CD4-positive, alpha-beta T cell (primary cell): ENCODE data around the gene TPM3. TPM values are rescaled to one million over a fixed set of nuclear protein-coding genes. Genes with fewer than 3 reads are reported as not detected.

Source experiments
- ATAC-seq: fragments of 200-7000 bp; cut with Tn5 transposase; one replicate; pipeline ENCODE4 v1.10.0; 2022; ENCODE audit warnings: mild to moderate bottlenecking; ENCODE audit not compliant: poor library complexity
- CTCF ChIA-PET: fragments of 350-600 bp; sonication (Branson Sonifier 250); formaldehyde crosslinking; loops from one replicate; lab custom pipeline; 2021; ENCODE audit warnings: antibody characterized with exemption, inconsistent platforms; lab: Charles Lee
- POLR2A ChIA-PET: fragments of 350-600 bp; sonication (Branson Sonifier 250); formaldehyde crosslinking; loops from one replicate; lab custom pipeline; 2021; ENCODE audit warnings: antibody characterized with exemption, inconsistent platforms; lab: Charles Lee
- DNase-seq, 14 experiments: peaks; one replicate each; pipeline ENCODE4 v3.0.0-alpha.2; 2013 to 2020; ENCODE audit warnings: mixed read lengths in 2 of 14
- H3K27ac ChIP-seq, 2 donors: one replicate each; pipeline versions ENCODE4 v1.5.1 to v1.7.0; 2013; ENCODE audit warnings: low read length in 2 of 2, low read depth in 1 of 2, mild to moderate bottlenecking in 1 of 2
- H3K27me3 ChIP-seq, 2 experiments: 1 replicate in 1 of 2; 2 replicates in 1 of 2; pipeline versions ENCODE4 v1.6.1 to v1.7.0; 2013; ENCODE audit warnings: low read length in 2 of 2, control low read depth in 1 of 2, mild to moderate bottlenecking in 1 of 2, moderate library complexity in 1 of 2; ENCODE audit not compliant: insufficient read depth in 2 of 2, control insufficient read depth in 1 of 2
- H3K36me3 ChIP-seq: one replicate; pipeline ENCODE4 v1.6.1; 2013; ENCODE audit warnings: low read length, control low read depth; ENCODE audit not compliant: insufficient read depth
- H3K4me1 ChIP-seq: one replicate; pipeline ENCODE4 v1.6.1; 2013; ENCODE audit warnings: low read length, control low read depth; ENCODE audit not compliant: insufficient read depth
- H3K4me3 ChIP-seq: one replicate; pipeline ENCODE4 v1.5.1; 2013; ENCODE audit warnings: mild to moderate bottlenecking, low read length, moderate library complexity
- H3K9me3 ChIP-seq, 2 experiments: 1 replicate in 1 of 2; 2 replicates in 1 of 2; pipeline versions ENCODE4 v1.6.1 to v1.7.0; 2013; ENCODE audit warnings: low read length in 2 of 2, mild to moderate bottlenecking in 2 of 2, control low read depth in 1 of 2, moderate library complexity in 1 of 2; ENCODE audit not compliant: control insufficient read depth in 1 of 2, insufficient read depth in 1 of 2
- H3K27ac Mint-ChIP-seq: one replicate; pipeline ENCODE4 v1.8.0; 2020; ENCODE audit warnings: mixed read lengths
- H3K27me3 Mint-ChIP-seq: one replicate; pipeline ENCODE4 v1.8.0; 2021; ENCODE audit warnings: mixed read lengths
- H3K36me3 Mint-ChIP-seq: one replicate; pipeline ENCODE4 v1.8.0; 2021; ENCODE audit warnings: low read depth, mixed read lengths
- H3K4me1 Mint-ChIP-seq: one replicate; pipeline ENCODE4 v1.8.0; 2021; ENCODE audit warnings: low read depth, mixed read lengths
- H3K4me3 Mint-ChIP-seq: one replicate; pipeline ENCODE4 v1.8.0; 2020; ENCODE audit warnings: mild to moderate bottlenecking, mixed read lengths
- H3K9me3 Mint-ChIP-seq: one replicate; pipeline ENCODE4 v1.8.0; 2020; ENCODE audit warnings: mixed read lengths
- intact Hi-C, 2 experiments: fragments of 100-400 bp; cut with DNase I in 1 of 2; cut with micrococcal nuclease in 1 of 2; formaldehyde crosslinking; loops; one replicate each; pipeline versions ENCODE4 v1.15.1 to v1.9.0; 2023 to 2025; cut with DNase I, micrococcal nuclease
- total RNA-seq, 174 experiments: library from RNA in 2 of 174; stranded (reverse) in 2 of 174; gene quantifications; one replicate each; pipeline ENCODE4 v1.2.3 and lab custom pipeline; 2021 to 2026
- TF ChIP-seq, protein P1 (sequence below): fragments of 200-600 bp; IDR thresholded peaks from one replicate; pipeline ENCODE4 v1.8.0; 2022; ENCODE audit warnings: antibody characterized with exemption, mild to moderate bottlenecking

Gene TPM3
- total RNA-seq, 2 experiments from 2014 or later, result 345 to 357 TPM

DNA sequence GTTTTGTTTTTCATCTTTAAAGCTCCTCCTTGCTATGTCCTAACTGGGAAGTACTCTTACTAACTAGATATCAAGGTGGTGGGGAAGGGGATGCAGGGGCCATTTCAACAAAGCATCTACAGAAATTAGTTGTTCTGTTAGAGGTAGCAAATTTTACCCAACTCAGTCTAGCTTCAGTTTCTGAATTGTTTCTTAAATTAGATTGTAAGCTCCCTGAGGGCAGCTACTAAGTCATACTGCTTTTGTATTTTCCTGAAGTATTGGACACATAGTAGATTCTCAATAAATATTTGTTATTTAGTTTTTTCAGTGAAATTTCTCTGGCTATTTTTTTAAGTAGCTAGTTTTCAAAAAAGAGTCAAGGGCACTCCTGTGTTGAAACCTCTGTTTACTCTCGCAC is 30.6 kb upstream of the TPM3 start:
- CTCF ChIA-PET, result no interaction called here
- intact Hi-C loops, result loop anchor here (5.0 to 10.0 kb wide), 5 partner anchors 65 to 495 kb away; partner anchors contain the start of genes ATP8B2 (in 1 of the 2), GATAD2B (in 1 of the 2), INTS3 (in 1 of the 2) and NUP210L (in 1 of the 2)
- DNase-seq (no peak), ATAC-seq (no peak)
- POLR2A ChIA-PET, result interaction anchor here (0.7 to 1.7 kb wide), 5 partner anchors 11 to 563 kb away, joined by 3 to 7 read pairs (median 3); no protein-coding TSS in a partner anchor
- H3K9me3 Mint-ChIP-seq, result no peaks in the 10 kb centered on the region
- no peaks in the 10 kb centered on the region for H3K27me3 Mint-ChIP-seq
- Histone ChIP-seq H3K4me3 (no peak overlapping the region), H3K9me3 (no peaks in the 10 kb centered on the region), H3K27me3 (no peaks in the 10 kb centered on the region), H3K4me1 (peaks cover 33% of the 10 kb centered on the region), H3K36me3 (peaks cover 45% of the 10 kb centered on the region), H3K27ac (peak overlapping the region in 1 of 2 donors; percentile 99)
- peaks cover 86% of the 10 kb centered on the region for H3K4me1 Mint-ChIP-seq
- peak overlapping the region; percentile 93 for H3K27ac Mint-ChIP-seq
- H3K36me3 Mint-ChIP-seq, result peaks cover 81% of the 10 kb centered on the region
- peak overlapping the region; percentile 91 for H3K4me3 Mint-ChIP-seq
- TF ChIP-seq, protein P1, sequence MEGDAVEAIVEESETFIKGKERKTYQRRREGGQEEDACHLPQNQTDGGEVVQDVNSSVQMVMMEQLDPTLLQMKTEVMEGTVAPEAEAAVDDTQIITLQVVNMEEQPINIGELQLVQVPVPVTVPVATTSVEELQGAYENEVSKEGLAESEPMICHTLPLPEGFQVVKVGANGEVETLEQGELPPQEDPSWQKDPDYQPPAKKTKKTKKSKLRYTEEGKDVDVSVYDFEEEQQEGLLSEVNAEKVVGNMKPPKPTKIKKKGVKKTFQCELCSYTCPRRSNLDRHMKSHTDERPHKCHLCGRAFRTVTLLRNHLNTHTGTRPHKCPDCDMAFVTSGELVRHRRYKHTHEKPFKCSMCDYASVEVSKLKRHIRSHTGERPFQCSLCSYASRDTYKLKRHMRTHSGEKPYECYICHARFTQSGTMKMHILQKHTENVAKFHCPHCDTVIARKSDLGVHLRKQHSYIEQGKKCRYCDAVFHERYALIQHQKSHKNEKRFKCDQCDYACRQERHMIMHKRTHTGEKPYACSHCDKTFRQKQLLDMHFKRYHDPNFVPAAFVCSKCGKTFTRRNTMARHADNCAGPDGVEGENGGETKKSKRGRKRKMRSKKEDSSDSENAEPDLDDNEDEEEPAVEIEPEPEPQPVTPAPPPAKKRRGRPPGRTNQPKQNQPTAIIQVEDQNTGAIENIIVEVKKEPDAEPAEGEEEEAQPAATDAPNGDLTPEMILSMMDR, result no peak

DNA sequence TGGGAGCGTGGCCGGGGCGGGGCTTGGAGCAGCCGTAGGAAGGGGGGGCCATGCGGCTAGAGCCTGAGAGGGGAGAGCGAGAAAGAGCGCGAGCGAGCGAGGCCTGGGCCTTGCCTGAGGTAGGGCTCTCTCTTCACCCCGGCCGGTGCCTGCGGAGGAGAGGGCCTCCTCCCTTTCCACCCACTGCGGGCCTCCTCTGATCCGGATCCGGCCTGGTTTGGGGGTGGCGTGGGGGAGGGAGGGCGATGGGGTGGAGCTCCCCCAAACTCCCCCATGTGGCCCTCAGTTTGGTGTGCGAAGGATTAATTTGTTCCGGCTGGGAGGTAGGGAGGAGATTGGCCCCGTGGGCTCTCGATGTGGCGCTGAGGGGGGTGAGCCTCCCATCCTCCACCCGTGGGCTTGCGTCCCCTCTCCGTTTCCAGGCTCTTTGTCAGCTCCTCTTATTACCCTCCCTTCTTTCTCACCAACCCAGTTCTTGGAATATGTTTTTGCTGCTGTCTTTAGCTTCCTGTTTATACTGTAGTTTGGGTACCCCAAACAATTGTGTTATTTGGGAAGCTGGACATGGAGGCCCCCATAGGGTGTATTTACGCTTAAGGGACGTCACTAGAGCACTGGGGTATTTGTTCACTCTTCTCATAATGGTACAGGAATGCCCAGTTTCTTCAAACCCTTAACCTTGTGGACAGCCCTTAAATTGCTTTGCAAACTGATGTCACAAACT is 29.5 kb upstream of the TPM3 start:
- POLR2A ChIA-PET, result interaction anchor here (0.7 to 2.9 kb wide), 13 partner anchors 9 to 244 kb away, joined by 3 to 34 read pairs (median 7); partner anchors contain the start of genes JTB and RPS27

DNA sequence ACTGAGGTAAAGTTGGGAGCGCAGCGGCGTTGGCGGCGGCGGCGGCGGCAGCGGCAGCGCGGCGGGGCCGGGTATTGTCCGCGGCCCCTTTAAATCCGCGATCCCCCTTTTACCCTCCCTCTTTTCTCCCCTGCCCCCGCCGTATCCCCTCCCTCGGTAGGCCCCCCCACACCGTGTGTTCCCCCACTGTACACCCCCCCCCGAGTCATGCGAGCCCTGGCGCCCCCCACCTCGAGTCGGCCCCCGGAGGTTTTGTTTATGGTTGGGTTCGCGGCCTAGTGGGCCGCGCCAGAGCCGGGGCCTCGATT is 29.0 kb upstream of the TPM3 start:
- Histone ChIP-seq H3K27me3 (no peaks in the 10 kb centered on the region), H3K4me1 (peaks cover 43% of the 10 kb centered on the region), H3K36me3 (peaks cover 39% of the 10 kb centered on the region), H3K4me3 (peak overlapping the region; percentile 95), H3K9me3 (no peaks in the 10 kb centered on the region), H3K27ac (peak overlapping the region; percentile 99)
- intact Hi-C loops, result loop anchor here (1.0 to 10.0 kb wide), 12 partner anchors 38 to 1636 kb away; partner anchors contain the start of genes HAX1 (in 2 of the 2), ATP8B2 (in 1 of the 2), GATAD2B (in 1 of the 2) and GON4L (in 1 of the 2)
- Mint-ChIP-seq H3K4me3 (peak overlapping the region; percentile 91), H3K27me3 (no peaks in the 10 kb centered on the region), H3K36me3 (peaks cover 81% of the 10 kb centered on the region), H3K4me1 (peaks cover 80% of the 10 kb centered on the region), H3K27ac (peak overlapping the region; percentile 93), H3K9me3 (no peaks in the 10 kb centered on the region)
- ATAC-seq (no peak), DNase-seq (no peak)
- TF ChIP-seq, protein P1, result no peak
- ChIA-PET CTCF (interaction anchor here (0.7 kb wide), 1 partner anchor 1717 kb away, joined by 4 read pairs; no protein-coding TSS in a partner anchor), POLR2A (interaction anchor here (0.7 to 2.9 kb wide), 23 partner anchors 9 to 685 kb away, joined by 3 to 34 read pairs (median 5); partner anchors contain the start of genes GATAD2B, JTB, RPS27 and S100A6)

More for the DNA sequence above, 29.5 kb upstream of the TPM3 start:
- peak; percentile 46 to 89 (median 66) for DNase-seq
- peak overlapping the region; percentile 91 for H3K4me3 Mint-ChIP-seq
- Histone ChIP-seq H3K36me3 (peaks cover 44% of the 10 kb centered on the region), H3K4me1 (peaks cover 43% of the 10 kb centered on the region), H3K27me3 (no peaks in the 10 kb centered on the region), H3K27ac (peak overlapping the region; percentile 99), H3K9me3 (no peaks in the 10 kb centered on the region), H3K4me3 (peak overlapping the region; percentile 95)
- peaks cover 85% of the 10 kb centered on the region for H3K4me1 Mint-ChIP-seq
- TF ChIP-seq, protein P1, result no peak
- no peaks in the 10 kb centered on the region for H3K27me3 Mint-ChIP-seq
- intact Hi-C loops, result loop anchor here (1.0 to 10.0 kb wide), 8 partner anchors 43 to 1635 kb away; partner anchors contain the start of genes ATP8B2 (in 1 of the 2), GATAD2B (in 1 of the 2), GON4L (in 1 of the 2) and HAX1 (in 1 of the 2)
- peak; percentile 37 for ATAC-seq
- CTCF ChIA-PET, result no interaction called here
- no peaks in the 10 kb centered on the region for H3K9me3 Mint-ChIP-seq
- H3K27ac Mint-ChIP-seq, result peak overlapping the region; percentile 93
- peaks cover 81% of the 10 kb centered on the region for H3K36me3 Mint-ChIP-seq
